Measurements from ENCODE around the gene FAM131C. TPM values are rescaled to one million over a fixed set of nuclear protein-coding genes. Genes with fewer than 3 reads are reported as not detected.

The FAM131C gene
- total RNA-seq, 1 donor from 2014 or later, result 1.1 TPM

DNA sequence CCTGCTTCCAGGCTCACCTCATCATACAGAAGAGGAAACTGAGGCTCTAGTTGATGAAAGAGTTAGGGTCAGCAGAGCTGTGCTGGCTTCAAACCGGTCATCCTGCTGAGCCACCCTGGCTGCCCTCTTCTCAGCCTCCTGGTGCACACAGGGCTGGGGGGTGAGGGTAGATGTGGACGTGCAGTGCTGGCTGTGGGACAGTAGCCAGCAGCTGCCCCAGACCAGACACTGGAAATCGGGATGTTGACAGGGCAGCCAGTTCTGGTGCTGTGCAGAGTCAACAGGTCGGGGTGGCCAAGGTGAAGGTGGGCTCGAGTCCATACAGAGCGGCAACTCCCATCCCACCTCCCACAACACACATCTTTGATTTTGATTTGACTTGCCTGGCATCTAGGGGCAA is 53.1 kb downstream of the FAM131C start:
- Mint-ChIP-seq H3K27me3 (ENCODE audit: unreplicated experiment) (peaks cover 8% of the 10 kb centered on the region), H3K36me3 (ENCODE audit: unreplicated experiment) (no peaks in the 10 kb centered on the region), H3K9me3 (ENCODE audit: unreplicated experiment) (peaks cover 11% of the 10 kb centered on the region), H3K4me3 (ENCODE audit: unreplicated experiment) (no peak overlapping the region), H3K27ac (ENCODE audit: unreplicated experiment) (no peak overlapping the region), H3K4me1 (ENCODE audit: low read depth, unreplicated experiment) (peaks cover 26% of the 10 kb centered on the region)
- TF ChIP-seq CTCF (IDR thresholded peaks at IDR 0.05; ENCODE audit: partially characterized antibody, unreplicated experiment), result no peak
- DNase-seq, result no peak

- peak overlapping the region; percentile 15 for H3K27ac Mint-ChIP-seq (ENCODE audit: unreplicated experiment)
These were observed 53.7 kb downstream of the FAM131C start for GRCh38 chr1:16019644-16020277.

GRCh38 chr1:16018749-16019643 is 54.5 kb downstream of the FAM131C start:
- Mint-ChIP-seq H3K27ac (ENCODE audit: unreplicated experiment) (no peak overlapping the region), H3K4me3 (ENCODE audit: unreplicated experiment) (peak overlapping the region; percentile 15), H3K4me1 (ENCODE audit: low read depth, unreplicated experiment) (peaks cover 25% of the 10 kb centered on the region), H3K9me3 (ENCODE audit: unreplicated experiment) (peaks cover 11% of the 10 kb centered on the region), H3K27me3 (ENCODE audit: unreplicated experiment) (peaks cover 8% of the 10 kb centered on the region), H3K36me3 (ENCODE audit: unreplicated experiment) (no peaks in the 10 kb centered on the region)
- DNase-seq, result no peak
- no peak for TF ChIP-seq CTCF (IDR thresholded peaks at IDR 0.05; ENCODE audit: partially characterized antibody, unreplicated experiment)

More at GRCh38 chr1:16019644-16020277, 53.7 kb downstream of the FAM131C start:
- no peak overlapping the region for H3K4me3 Mint-ChIP-seq (ENCODE audit: unreplicated experiment)
- H3K36me3 Mint-ChIP-seq (ENCODE audit: unreplicated experiment), result no peaks in the 10 kb centered on the region
- TF ChIP-seq CTCF (IDR thresholded peaks at IDR 0.05; ENCODE audit: partially characterized antibody, unreplicated experiment), result no peak
- peaks cover 26% of the 10 kb centered on the region for H3K4me1 Mint-ChIP-seq (ENCODE audit: low read depth, unreplicated experiment)
- DNase-seq, result no peak
- peaks cover 11% of the 10 kb centered on the region for H3K9me3 Mint-ChIP-seq (ENCODE audit: unreplicated experiment)
- peaks cover 8% of the 10 kb centered on the region for H3K27me3 Mint-ChIP-seq (ENCODE audit: unreplicated experiment)

DNA sequence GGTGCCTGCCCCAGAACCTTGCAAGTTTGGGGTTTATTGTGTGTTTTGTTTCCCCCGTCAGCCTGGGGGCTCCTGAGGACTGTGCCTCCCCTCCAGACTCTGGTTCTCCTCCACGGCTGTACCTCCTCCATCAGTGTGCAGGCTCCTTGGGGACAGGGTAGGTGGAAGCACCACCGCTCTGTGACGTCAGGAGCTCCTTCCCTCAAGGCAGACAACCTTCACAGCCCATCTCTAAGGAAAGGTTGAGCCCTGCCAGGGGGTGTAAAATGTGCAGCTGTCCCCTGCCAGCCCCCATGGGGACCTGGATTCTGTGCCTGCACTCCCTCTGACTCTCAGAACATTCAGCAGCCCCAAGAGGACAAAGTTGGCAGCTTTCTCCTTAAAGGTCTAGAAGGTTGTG is 55.1 kb downstream of the FAM131C start:
- Mint-ChIP-seq H3K27me3 (ENCODE audit: unreplicated experiment) (peaks cover 8% of the 10 kb centered on the region), H3K27ac (ENCODE audit: unreplicated experiment) (peak overlapping the region; percentile 78)
- TF ChIP-seq CTCF (IDR thresholded peaks at IDR 0.05; ENCODE audit: partially characterized antibody, unreplicated experiment), result no peak

More for the DNA sequence above, 55.1 kb downstream of the FAM131C start:
- Mint-ChIP-seq H3K36me3 (ENCODE audit: unreplicated experiment) (no peaks in the 10 kb centered on the region), H3K4me3 (ENCODE audit: unreplicated experiment) (peak overlapping the region; percentile 15), H3K4me1 (ENCODE audit: low read depth, unreplicated experiment) (peaks cover 23% of the 10 kb centered on the region), H3K9me3 (ENCODE audit: unreplicated experiment) (peaks cover 11% of the 10 kb centered on the region)
- no peak for DNase-seq
